Measurements from ENCODE around the gene PELI2. TPM values are rescaled to one million over a fixed set of nuclear protein-coding genes. Genes with fewer than 3 reads are reported as not detected.
A peak's percentile ranks its signal among the peaks of the same experiment; 100 is the strongest.

The PELI2 gene
- total RNA-seq, 4 donors from 2014 or later = 2.5 to 5.8 (median 4.2) TPM

DNA sequence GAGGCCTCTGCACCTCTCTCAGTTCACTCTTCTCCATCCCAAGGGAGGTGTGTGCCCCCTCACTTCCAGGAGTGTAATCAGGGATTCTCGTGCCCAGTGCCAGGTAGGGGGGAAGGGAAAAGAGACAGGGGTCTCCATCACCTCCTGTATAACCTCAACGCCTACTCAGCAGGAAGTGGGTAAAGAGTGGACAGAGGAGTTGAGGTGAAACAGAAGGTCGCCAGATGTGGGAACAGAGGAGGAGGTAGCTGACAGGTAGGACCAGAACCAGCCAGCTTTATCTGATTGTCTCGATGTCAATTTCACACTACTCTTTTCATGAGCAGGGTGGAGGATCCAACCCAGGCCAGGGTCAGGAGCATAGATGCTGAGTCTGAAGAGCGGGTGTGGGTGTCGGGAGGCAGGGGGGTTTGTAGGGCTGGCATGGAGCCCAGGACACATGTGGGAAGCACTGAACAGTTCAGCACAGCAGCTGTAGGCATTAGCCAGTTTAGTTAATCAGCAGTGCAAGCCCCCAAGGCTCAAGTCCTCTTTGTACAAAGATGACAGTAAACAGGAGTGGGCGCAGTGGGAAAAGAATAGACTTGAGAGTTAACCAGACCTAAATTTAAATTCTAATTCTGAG is 213.5 kb downstream of the PELI2 start:
- peaks cover 5 to 9% of the 10 kb centered on the region in 2 donors for H3K4me1 ChIP-seq
- intact Hi-C loops (cut with DNase I; ENCODE audit: low total_unique reads) = loop anchor here (10.0 kb wide), 1 partner anchor 887 kb away; the partner anchor contains the start of gene TBPL2
- no peak overlapping the region for H3K27ac ChIP-seq
- no peak overlapping the region for H3K4me3 ChIP-seq
- H3K36me3 ChIP-seq = no peaks in the 10 kb centered on the region
- TF ChIP-seq POLR2A (IDR thresholded peaks at IDR 0.05) (no peak), CTCF (IDR thresholded peaks at IDR 0.05 in 4 of 5, conservative IDR thresholded peaks at IDR 0.05 in 1 of 5) (no peak)
- DNase-seq (no peak), ATAC-seq (no peak)
- in situ Hi-C loops (cut with MboI; ENCODE audit: low sequenced_read_pairs in 4 of 4) = loop anchor here in 2 of 4 donors (10.0 to 25.0 kb wide), 2 partner anchors 619 to 627 kb away; no protein-coding TSS in a partner anchor
- H3K27me3 ChIP-seq = no peaks in the 10 kb centered on the region
- H3K9me3 ChIP-seq = no peaks in the 10 kb centered on the region

- H3K4me3 ChIP-seq = no peak overlapping the region
- H3K27me3 ChIP-seq = no peaks in the 10 kb centered on the region
- intact Hi-C loops (cut with DNase I; ENCODE audit: low total_unique reads) (loop anchor here (10.0 kb wide), 1 partner anchor 889 kb away; the partner anchor contains the start of gene TBPL2), in situ Hi-C loops (cut with MboI; ENCODE audit: low sequenced_read_pairs in 4 of 4) (loop anchor here in 2 of 4 donors (10.0 to 25.0 kb wide), 2 partner anchors 621 to 629 kb away; no protein-coding TSS in a partner anchor)
- no peak for ATAC-seq
- H3K27ac ChIP-seq = peak overlapping the region in 1 of 4 donors; percentile 11
- H3K4me1 ChIP-seq = peaks cover 5 to 14% of the 10 kb centered on the region in 2 donors
- TF ChIP-seq CTCF (IDR thresholded peaks at IDR 0.05 in 4 of 5, conservative IDR thresholded peaks at IDR 0.05 in 1 of 5) (no peak), POLR2A (IDR thresholded peaks at IDR 0.05) (peak in 1 of 2 donors; percentile 9)
- no peak for DNase-seq
- no peaks in the 10 kb centered on the region for H3K36me3 ChIP-seq
- no peaks in the 10 kb centered on the region for H3K9me3 ChIP-seq
These were observed 215.4 kb downstream of the PELI2 start for GRCh38 chr14:56333359-56334292.

DNA sequence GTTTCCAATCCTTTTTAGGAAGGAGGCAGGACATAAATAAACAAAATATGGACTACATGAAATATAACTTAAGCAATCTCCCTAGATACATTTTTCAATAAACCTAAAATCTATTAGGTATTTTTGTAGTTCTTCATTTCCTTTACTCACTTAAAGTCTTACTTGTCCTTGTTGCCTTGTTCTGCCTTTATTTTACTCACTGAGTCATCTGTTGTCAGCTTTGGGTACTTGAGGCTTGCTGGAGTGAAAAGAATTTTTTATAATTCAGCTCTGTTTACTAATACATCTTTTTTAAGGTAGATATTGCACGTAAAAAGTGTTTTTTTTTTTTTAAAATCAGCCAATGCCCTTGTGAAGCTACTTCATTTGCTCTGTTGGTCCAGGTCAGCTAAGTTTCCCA is 216.2 kb downstream of the PELI2 start:
- TF ChIP-seq CTCF (IDR thresholded peaks at IDR 0.05 in 4 of 5, conservative IDR thresholded peaks at IDR 0.05 in 1 of 5) = no peak
- TF ChIP-seq POLR2A (IDR thresholded peaks at IDR 0.05) = no peak
- DNase-seq (no peak), ATAC-seq (no peak)
- no peaks in the 10 kb centered on the region for H3K9me3 ChIP-seq
- in situ Hi-C loops (cut with MboI; ENCODE audit: low sequenced_read_pairs in 4 of 4) = loop anchor here in 2 of 4 donors (10.0 to 25.0 kb wide), 2 partner anchors 622 to 630 kb away; no protein-coding TSS in a partner anchor
- H3K36me3 ChIP-seq = no peaks in the 10 kb centered on the region
- no peak overlapping the region for H3K27ac ChIP-seq
- H3K27me3 ChIP-seq = no peaks in the 10 kb centered on the region
- H3K4me3 ChIP-seq = no peak overlapping the region
- H3K4me1 ChIP-seq = peaks cover 5 to 14% of the 10 kb centered on the region in 2 donors
- intact Hi-C loops (cut with DNase I; ENCODE audit: low total_unique reads) = loop anchor here (10.0 kb wide), 1 partner anchor 890 kb away; the partner anchor contains the start of gene TBPL2

DNA sequence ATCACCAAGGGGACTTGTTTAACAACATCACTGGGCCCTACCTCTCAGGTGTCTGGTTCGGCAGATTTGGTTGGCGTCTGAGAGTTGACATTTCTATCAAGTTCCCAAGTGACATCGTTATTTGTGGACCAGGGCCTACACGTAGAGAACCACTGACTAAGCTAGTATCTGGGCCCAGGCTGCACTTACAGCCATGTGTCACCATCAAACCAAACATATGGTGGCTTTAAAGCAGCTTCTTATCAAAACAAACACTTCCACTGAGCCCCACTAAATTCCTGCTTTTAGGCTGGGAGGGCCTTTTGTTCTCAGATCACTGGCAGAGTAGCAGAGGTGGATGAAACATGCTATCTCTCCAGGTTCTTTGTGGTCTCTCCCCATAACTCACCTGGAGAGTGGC is 220.5 kb downstream of the PELI2 start:
- H3K4me3 ChIP-seq = no peak overlapping the region
- no peaks in the 10 kb centered on the region for H3K27me3 ChIP-seq
- TF ChIP-seq POLR2A (IDR thresholded peaks at IDR 0.05) (no peak), CTCF (IDR thresholded peaks at IDR 0.05 in 4 of 5, conservative IDR thresholded peaks at IDR 0.05 in 1 of 5) (no peak)
- ATAC-seq (no peak), DNase-seq (no peak)
- H3K9me3 ChIP-seq = no peaks in the 10 kb centered on the region
- peaks cover 21 to 26% of the 10 kb centered on the region in 2 donors for H3K4me1 ChIP-seq
- H3K36me3 ChIP-seq = no peaks in the 10 kb centered on the region
- no peak overlapping the region for H3K27ac ChIP-seq
- in situ Hi-C loops (cut with MboI; ENCODE audit: low sequenced_read_pairs in 4 of 4) = loop anchor here in 2 of 4 donors (10.0 to 25.0 kb wide), 2 partner anchors 626 to 634 kb away; no protein-coding TSS in a partner anchor
- intact Hi-C loops (cut with DNase I; ENCODE audit: low total_unique reads) = loop anchor here (10.0 kb wide), 1 partner anchor 894 kb away; the partner anchor contains the start of gene TBPL2
